ENCODE data around the gene TBC1D9B. TPM values are rescaled to one million over a fixed set of nuclear protein-coding genes. Genes with fewer than 3 reads are reported as not detected.

The TBC1D9B gene
- total and polyA plus RNA-seq, 8 donors: 80.6 to 124 (median 97.0) TPM

DNA sequence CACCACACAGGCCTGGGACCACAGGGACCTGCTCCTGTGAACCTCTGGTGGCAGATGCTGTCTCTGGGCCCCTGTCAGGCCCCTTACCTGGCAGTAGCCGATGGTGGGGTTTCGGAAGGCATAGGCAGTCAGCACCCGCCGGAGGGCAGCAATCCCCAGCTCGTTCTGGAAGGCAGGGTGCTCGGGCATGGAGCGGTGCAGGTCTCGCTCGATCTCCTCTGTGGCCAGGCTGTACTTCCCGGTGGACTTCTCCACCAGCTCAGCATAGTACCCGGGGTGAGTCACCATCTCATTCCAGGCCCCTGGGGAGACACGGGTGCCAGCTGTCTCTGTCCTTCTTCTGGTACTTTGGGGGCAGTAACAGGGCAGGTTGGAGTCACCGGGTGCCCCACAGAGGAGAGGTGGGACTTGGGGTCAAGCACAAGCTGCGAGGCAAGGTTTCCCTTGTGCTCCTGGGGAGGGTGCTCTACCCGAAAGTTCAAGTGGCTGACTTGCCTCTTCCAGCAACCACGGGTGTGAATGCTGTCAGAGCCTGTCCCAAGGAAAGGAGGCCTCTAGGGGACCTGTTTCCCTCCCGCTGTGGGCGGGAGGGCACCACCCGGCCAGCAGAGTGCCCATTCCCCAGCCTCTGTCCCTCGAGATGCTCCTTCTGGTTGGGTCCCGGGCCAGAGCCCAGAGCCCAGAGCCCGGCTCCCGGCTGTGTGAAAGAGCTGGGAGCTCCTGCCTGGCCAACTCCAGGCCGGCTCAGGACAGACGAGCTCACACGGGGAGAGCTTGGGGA is 29.3 kb downstream of the TBC1D9B start:
- TF ChIP-seq, protein P1, sequence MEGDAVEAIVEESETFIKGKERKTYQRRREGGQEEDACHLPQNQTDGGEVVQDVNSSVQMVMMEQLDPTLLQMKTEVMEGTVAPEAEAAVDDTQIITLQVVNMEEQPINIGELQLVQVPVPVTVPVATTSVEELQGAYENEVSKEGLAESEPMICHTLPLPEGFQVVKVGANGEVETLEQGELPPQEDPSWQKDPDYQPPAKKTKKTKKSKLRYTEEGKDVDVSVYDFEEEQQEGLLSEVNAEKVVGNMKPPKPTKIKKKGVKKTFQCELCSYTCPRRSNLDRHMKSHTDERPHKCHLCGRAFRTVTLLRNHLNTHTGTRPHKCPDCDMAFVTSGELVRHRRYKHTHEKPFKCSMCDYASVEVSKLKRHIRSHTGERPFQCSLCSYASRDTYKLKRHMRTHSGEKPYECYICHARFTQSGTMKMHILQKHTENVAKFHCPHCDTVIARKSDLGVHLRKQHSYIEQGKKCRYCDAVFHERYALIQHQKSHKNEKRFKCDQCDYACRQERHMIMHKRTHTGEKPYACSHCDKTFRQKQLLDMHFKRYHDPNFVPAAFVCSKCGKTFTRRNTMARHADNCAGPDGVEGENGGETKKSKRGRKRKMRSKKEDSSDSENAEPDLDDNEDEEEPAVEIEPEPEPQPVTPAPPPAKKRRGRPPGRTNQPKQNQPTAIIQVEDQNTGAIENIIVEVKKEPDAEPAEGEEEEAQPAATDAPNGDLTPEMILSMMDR (IDR thresholded peaks at IDR 0.05): no peak
- ATAC-seq: no peak
- intact Hi-C loops (cut with DNase I): no loop called here
- Histone ChIP-seq H3K36me3 (peaks cover 0 to 90% of the 10 kb centered on the region in 2 donors), H3K9me3 (peaks cover 0 to 13% of the 10 kb centered on the region in 2 donors), H3K27me3 (no peaks in the 10 kb centered on the region), H3K4me1 (peaks cover 0 to 4% of the 10 kb centered on the region in 2 donors), H3K4me3 (no peak overlapping the region), H3K27ac (no peak overlapping the region)
- DNase-seq: no peak

DNA sequence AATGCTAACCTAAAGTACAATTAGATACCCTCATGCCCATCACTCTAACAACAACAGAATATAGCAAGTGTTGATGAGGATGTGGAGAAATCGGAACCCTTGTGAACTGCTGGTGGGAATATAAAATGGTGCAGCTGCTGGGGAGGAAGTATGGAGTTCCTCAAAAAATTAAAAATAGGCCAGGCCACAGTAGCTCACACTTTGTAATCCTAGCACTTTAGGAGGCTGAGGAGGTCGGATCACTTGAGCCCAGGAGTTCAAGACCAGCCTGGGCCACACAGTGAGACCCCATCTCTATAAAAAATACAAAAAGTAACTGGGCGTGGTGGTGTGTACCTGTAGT is 31.1 kb downstream of the TBC1D9B start:
- ATAC-seq (peak; percentile 11), DNase-seq (peak in 1 of 4 donors; percentile 0)
- Histone ChIP-seq H3K36me3 (peaks cover 0 to 93% of the 10 kb centered on the region in 2 donors), H3K4me1 (peaks cover 0 to 4% of the 10 kb centered on the region in 2 donors), H3K9me3 (no peaks in the 10 kb centered on the region), H3K27me3 (no peaks in the 10 kb centered on the region), H3K27ac (no peak overlapping the region), H3K4me3 (no peak overlapping the region)
- TF ChIP-seq, protein P1 (IDR thresholded peaks at IDR 0.05): no peak
- intact Hi-C loops (cut with DNase I): no loop called here

DNA sequence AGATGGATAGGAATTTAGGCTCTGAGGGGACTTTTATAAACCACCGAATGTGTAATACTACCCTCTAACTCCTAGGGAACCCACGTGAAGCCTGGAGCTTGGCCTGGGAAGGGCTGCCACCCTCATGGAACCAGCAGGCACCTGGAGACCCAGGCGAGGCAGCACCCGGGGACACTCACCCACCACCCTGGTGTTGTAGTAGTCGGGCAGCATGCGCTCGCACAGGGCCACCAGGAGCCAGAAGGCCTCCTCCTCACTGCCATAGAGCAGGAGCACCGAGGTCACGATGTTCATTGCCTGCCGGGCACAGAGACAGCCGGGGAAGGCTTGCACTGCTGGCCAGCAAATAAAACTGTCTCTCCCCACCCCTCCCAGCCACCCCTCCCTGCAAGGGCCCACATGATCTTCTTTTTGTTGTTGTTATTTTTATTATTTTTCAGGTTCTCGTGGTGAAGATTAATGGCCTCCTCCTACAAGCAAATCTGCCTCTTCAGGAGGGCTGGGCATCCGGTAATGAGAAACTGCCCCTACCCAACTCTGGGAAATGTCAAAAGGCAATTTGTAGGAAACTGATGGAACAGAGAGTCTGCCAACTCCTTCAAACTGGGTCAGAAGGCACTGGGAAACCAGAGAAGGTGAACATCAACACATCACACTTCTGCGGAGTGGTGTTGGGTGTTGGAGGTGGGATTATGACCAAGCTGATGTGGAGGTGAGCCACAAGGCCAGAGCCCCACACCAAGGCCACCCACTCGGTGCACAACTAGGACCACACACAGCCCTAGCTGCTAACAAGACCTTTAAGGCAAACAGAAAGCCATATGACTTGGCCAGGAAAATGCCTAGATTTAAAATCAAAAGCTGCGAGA is 31.7 kb downstream of the TBC1D9B start:
- TF ChIP-seq, protein P1 (IDR thresholded peaks at IDR 0.05): no peak
- DNase-seq (peak in 1 of 4 donors; percentile 59), ATAC-seq (no peak)
- Histone ChIP-seq H3K9me3 (no peaks in the 10 kb centered on the region), H3K27me3 (no peaks in the 10 kb centered on the region), H3K27ac (no peak overlapping the region), H3K36me3 (peaks cover 0 to 96% of the 10 kb centered on the region in 2 donors), H3K4me3 (no peak overlapping the region), H3K4me1 (peaks cover 0 to 4% of the 10 kb centered on the region in 2 donors)
- intact Hi-C loops (cut with DNase I): no loop called here

DNA sequence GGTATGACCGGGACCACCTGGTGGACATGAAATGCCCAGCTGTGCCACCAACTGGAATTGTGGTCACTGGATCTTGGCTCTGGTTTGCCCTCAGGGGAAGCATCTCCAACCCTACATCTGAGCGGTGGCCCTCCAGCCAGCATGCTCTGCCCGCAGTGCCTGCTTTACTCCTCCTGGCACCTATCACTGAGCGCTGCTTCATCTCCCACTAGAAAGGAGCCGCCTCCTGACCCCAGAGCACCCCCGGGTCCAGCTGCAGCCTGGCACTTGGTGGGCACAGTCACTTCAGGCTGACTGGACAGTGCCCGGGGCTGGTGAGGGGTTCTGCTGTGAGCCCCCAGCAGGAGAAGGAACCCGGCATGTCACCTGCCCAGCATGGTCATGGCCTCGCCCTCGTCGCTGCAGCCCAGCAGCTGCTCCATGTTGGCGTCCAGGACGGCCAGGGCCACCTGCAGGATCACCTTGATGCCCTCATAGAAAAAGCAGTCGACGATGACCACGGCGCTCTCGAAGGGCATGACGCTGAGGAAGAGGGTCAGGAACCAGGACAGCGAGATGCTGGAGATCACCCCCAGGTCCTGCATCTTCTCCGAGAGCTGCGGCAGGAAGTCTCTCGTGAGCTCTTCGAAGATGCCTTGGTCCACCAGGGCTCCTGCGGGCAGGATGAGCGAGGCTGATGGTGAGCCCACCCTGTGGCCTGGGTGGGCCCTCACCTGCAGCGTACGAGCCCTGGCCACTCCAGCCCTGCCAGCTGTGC is 33.0 kb downstream of the TBC1D9B start:
- DNase-seq (peak in 1 of 4 donors; percentile 71), ATAC-seq (no peak)
- Histone ChIP-seq H3K36me3 (peaks cover 0 to 96% of the 10 kb centered on the region in 2 donors), H3K27me3 (no peaks in the 10 kb centered on the region), H3K27ac (no peak overlapping the region), H3K9me3 (no peaks in the 10 kb centered on the region), H3K4me1 (peaks cover 0 to 4% of the 10 kb centered on the region in 2 donors), H3K4me3 (no peak overlapping the region)
- TF ChIP-seq, protein P1 (IDR thresholded peaks at IDR 0.05): no peak
- intact Hi-C loops (cut with DNase I): no loop called here
